Fibroblast of lung (primary cell): Measurements from ENCODE around the gene NCF4. TPM values are rescaled to one million over a fixed set of nuclear protein-coding genes. Genes with fewer than 3 reads are reported as not detected.

Experiments used
- DNase-seq, 2 donors: peaks; one replicate each; pipeline versions ENCODE4 v3.0.0 to v3.0.0-alpha.2; 2010; ENCODE audit warnings: low read depth in 2 of 2
- H2AFZ ChIP-seq: 2 replicates; pipeline ENCODE4 v1.5.1; 2012; ENCODE audit warnings: low read length, control low read depth, inconsistent platforms
- H3K27ac ChIP-seq: 2 replicates; pipeline ENCODE4 v1.5.1; 2011; ENCODE audit warnings: low read length, control low read depth; ENCODE audit not compliant: insufficient read depth
- H3K27me3 ChIP-seq: 2 replicates; pipeline ENCODE4 v1.5.1; 2011; ENCODE audit warnings: mild to moderate bottlenecking, low read length; ENCODE audit not compliant: control insufficient read depth, insufficient read depth
- H3K36me3 ChIP-seq: 2 replicates; pipeline ENCODE4 v1.5.1; 2011; ENCODE audit warnings: low read length; ENCODE audit not compliant: control insufficient read depth, insufficient read depth
- H3K4me1 ChIP-seq: 2 replicates; pipeline ENCODE4 v1.5.1; 2011; ENCODE audit warnings: low read length; ENCODE audit not compliant: control insufficient read depth, insufficient read depth; ENCODE audit errors: extremely low read depth
- H3K4me2 ChIP-seq: 2 replicates; pipeline ENCODE4 v1.5.1; 2011; ENCODE audit warnings: low read length, control low read depth; ENCODE audit not compliant: insufficient read depth; ENCODE audit errors: extremely low read depth
- H3K4me3 ChIP-seq, 4 experiments: fragments of 200-600 bp in 1 of 4; sonication (generic) in 1 of 4; replicated peaks in 1 of 4; 2 replicates each; pipeline ENCODE4 v1.5.1; 2011 to 2016; ENCODE audit warnings: low read length in 4 of 4, low read depth in 3 of 4, mild to moderate bottlenecking in 3 of 4, control low read depth in 2 of 4, inconsistent platforms in 1 of 4, mixed read lengths in 1 of 4; ENCODE audit not compliant: insufficient read depth in 1 of 4; ENCODE audit errors: control extremely low read depth in 1 of 4
- H3K79me2 ChIP-seq: 2 replicates; pipeline ENCODE4 v1.5.1; 2012; ENCODE audit warnings: mild to moderate bottlenecking, low read length, inconsistent platforms; ENCODE audit not compliant: control insufficient read depth, insufficient read depth
- H3K9ac ChIP-seq: 2 replicates; pipeline ENCODE4 v1.5.1; 2011; ENCODE audit warnings: mild to moderate bottlenecking, low read length, control low read depth; ENCODE audit not compliant: insufficient read depth
- H3K9me3 ChIP-seq: 2 replicates; pipeline ENCODE4 v1.5.1; 2012; ENCODE audit warnings: low read depth, low read length; ENCODE audit not compliant: control insufficient read depth, insufficient read depth
- H4K20me1 ChIP-seq: 2 replicates; pipeline ENCODE4 v1.5.1; 2011; ENCODE audit warnings: low read length; ENCODE audit not compliant: control insufficient read depth, insufficient read depth; ENCODE audit errors: extremely low read depth
- EZH2 ChIP-seq: IDR thresholded peaks from 2 replicates; pipeline ENCODE4 v1.5.1; 2012; ENCODE audit warnings: low read length, control low read depth, mild to moderate bottlenecking; ENCODE audit errors: missing control alignments
- polyA plus RNA-seq, 2 donors: library from polyadenylated mRNA; depleted of rRNA in 1 of 2; stranded (reverse) in 1 of 2; unstranded in 1 of 2; fragments of >200 nt; gene quantifications; 2 replicates each; pipeline ENCODE4 v1.2.1, GENCODE V29; 2011 to 2012; ENCODE audit warnings: missing spikeins in 1 of 2
- total RNA-seq: library from RNA; depleted of rRNA; stranded (reverse); fragments of >200 nt; gene quantifications from 2 replicates; pipeline ENCODE4 v1.2.1, GENCODE V29; 2014
- TF ChIP-seq, protein P1 (sequence below), 2 donors: IDR thresholded peaks in 1 of 2; conservative IDR thresholded peaks in 1 of 2; 1 replicate in 1 of 2; 2 replicates in 1 of 2; pipeline ENCODE4 v1.5.1; 2011 to 2012; ENCODE audit warnings: low read length in 2 of 2, control low read depth in 1 of 2, inconsistent platforms in 1 of 2, low read depth in 1 of 2, mild to moderate bottlenecking in 1 of 2

Gene NCF4
- total and polyA plus RNA-seq, 2 donors (not counting 1 experiment from before 2014, with no cell fraction given), result not detected

DNA sequence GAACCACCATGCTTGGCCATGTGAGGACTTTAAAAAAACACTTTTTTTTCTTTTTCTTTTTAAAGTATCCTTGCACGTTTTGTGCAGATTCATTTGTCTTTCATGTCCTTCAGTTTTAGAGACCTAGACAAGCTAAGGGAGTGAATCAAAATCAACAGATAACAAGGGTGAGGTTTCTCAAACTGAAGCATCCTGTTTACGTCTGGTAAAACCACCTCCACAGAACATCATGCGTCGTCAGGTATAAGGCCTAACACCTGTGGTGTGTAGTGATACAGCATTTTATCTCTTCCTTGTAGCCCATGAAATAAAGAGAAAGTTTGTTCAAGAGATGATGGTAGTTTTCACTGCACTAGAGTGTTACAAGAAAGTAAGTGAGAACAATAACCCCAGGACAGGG lies 26.4 kb downstream of the NCF4 start:
- H3K36me3 ChIP-seq, result no peaks in the 10 kb centered on the region
- no peaks in the 10 kb centered on the region for H3K79me2 ChIP-seq
- H3K9me3 ChIP-seq, result no peaks in the 10 kb centered on the region
- H3K9ac ChIP-seq, result no peak overlapping the region
- H3K4me1 ChIP-seq, result no peaks in the 10 kb centered on the region
- H2AFZ ChIP-seq, result no peak overlapping the region
- TF ChIP-seq, protein P1, sequence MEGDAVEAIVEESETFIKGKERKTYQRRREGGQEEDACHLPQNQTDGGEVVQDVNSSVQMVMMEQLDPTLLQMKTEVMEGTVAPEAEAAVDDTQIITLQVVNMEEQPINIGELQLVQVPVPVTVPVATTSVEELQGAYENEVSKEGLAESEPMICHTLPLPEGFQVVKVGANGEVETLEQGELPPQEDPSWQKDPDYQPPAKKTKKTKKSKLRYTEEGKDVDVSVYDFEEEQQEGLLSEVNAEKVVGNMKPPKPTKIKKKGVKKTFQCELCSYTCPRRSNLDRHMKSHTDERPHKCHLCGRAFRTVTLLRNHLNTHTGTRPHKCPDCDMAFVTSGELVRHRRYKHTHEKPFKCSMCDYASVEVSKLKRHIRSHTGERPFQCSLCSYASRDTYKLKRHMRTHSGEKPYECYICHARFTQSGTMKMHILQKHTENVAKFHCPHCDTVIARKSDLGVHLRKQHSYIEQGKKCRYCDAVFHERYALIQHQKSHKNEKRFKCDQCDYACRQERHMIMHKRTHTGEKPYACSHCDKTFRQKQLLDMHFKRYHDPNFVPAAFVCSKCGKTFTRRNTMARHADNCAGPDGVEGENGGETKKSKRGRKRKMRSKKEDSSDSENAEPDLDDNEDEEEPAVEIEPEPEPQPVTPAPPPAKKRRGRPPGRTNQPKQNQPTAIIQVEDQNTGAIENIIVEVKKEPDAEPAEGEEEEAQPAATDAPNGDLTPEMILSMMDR (conservative IDR thresholded peaks at IDR 0.05 in 1 of 2, IDR thresholded peaks at IDR 0.05 in 1 of 2; ENCODE audit: low read depth in 1 of 2, low read length in 2 of 2), result no peak
- H4K20me1 ChIP-seq, result no peaks in the 10 kb centered on the region
- H3K27me3 ChIP-seq, result no peaks in the 10 kb centered on the region
- no peak overlapping the region for H3K4me2 ChIP-seq
- no peak overlapping the region for H3K4me3 ChIP-seq
- H3K27ac ChIP-seq, result no peak overlapping the region
- no peak for DNase-seq

GRCh38 chr22:36891646-36892045 lies 30.8 kb downstream of the NCF4 start:
- no peaks in the 10 kb centered on the region for H4K20me1 ChIP-seq
- H3K4me1 ChIP-seq, result no peaks in the 10 kb centered on the region
- no peak for TF ChIP-seq EZH2
- TF ChIP-seq, protein P1 (conservative IDR thresholded peaks at IDR 0.05 in 1 of 2, IDR thresholded peaks at IDR 0.05 in 1 of 2; ENCODE audit: low read depth in 1 of 2, low read length in 2 of 2), result no peak
- no peak overlapping the region for H2AFZ ChIP-seq
- H3K27ac ChIP-seq, result no peak overlapping the region
- no peaks in the 10 kb centered on the region for H3K27me3 ChIP-seq
- no peaks in the 10 kb centered on the region for H3K79me2 ChIP-seq
- no peak overlapping the region for H3K9ac ChIP-seq
- H3K9me3 ChIP-seq, result no peaks in the 10 kb centered on the region
- H3K36me3 ChIP-seq, result no peaks in the 10 kb centered on the region
- no peak overlapping the region for H3K4me3 ChIP-seq
- DNase-seq, result no peak
- no peak overlapping the region for H3K4me2 ChIP-seq

GRCh38 chr22:36892292-36892691 lies 31.5 kb downstream of the NCF4 start:
- Histone ChIP-seq H2AFZ (no peak overlapping the region), H3K9ac (no peak overlapping the region), H3K27me3 (no peaks in the 10 kb centered on the region), H3K4me1 (no peaks in the 10 kb centered on the region), H4K20me1 (no peaks in the 10 kb centered on the region), H3K79me2 (no peaks in the 10 kb centered on the region), H3K9me3 (no peaks in the 10 kb centered on the region), H3K27ac (no peak overlapping the region), H3K4me2 (no peak overlapping the region), H3K4me3 (no peak overlapping the region), H3K36me3 (no peaks in the 10 kb centered on the region)
- DNase-seq, result no peak
- TF ChIP-seq, protein P1 (conservative IDR thresholded peaks at IDR 0.05 in 1 of 2, IDR thresholded peaks at IDR 0.05 in 1 of 2; ENCODE audit: low read depth in 1 of 2, low read length in 2 of 2), result no peak
- TF ChIP-seq EZH2, result no peak
